DMS53 treated with DMSO at 0.1 percent for 48 hours (cell line): ENCODE data around the gene ERRFI1.
A peak's percentile ranks its signal among the peaks of the same experiment; 100 is the strongest.
"Not testable (repeated sequence)": the region's sequence is repeated elsewhere in the genome, so short reads cannot be mapped to it uniquely, and the experiment has no call there.

Experiments
- DNase-seq: peaks from one replicate; lab custom pipeline; 2025; ENCODE audit not compliant: unreplicated experiment; lab: John Stamatoyannopoulos, UW

Gene ERRFI1

GRCh38 chr1:8026153-8026975 lies at the start of gene ERRFI1:
ERRFI1 (minus strand) TSS chr1:8026309; CDS start chr1:8015619, 10,690 bp downstream.
- peak; percentile 87 for DNase-seq

GRCh38 chr1:8075511-8076051 lies 49.5 kb upstream of the ERRFI1 start:
- peak; percentile 39 for DNase-seq

- DNase-seq: no peak
Observed at GRCh38 chr1:8073112-8073855, 47.2 kb upstream of the ERRFI1 start.

DNA sequence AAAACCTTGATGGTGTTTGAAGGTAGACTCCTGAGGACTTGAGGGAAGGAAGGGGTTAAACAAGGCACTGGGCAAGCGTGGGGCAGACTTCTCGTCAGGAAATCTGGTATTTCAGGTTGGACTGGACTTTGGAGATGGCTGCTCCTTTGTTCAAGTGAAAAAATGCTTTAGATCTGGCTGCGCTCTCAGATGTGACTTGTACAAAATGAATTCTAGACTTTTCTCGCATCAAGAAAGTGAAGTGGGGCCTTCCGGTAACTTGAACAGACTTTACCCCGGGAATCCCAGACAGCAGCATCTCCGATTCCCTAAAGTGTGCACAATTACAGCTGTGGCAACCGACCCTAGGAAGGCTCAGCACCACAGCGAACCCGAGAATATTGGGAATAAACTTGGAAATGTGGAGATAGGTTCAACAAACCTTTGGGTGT lies 44.3 kb upstream of the ERRFI1 start:
- peak; percentile 94 for DNase-seq

- not testable (repeated sequence) for DNase-seq
Observed at GRCh38 chr1:8069614-8070320, 43.7 kb upstream of the ERRFI1 start.

GRCh38 chr1:8065369-8065768 lies 39.3 kb upstream of the ERRFI1 start:
- no peak for DNase-seq

DNA sequence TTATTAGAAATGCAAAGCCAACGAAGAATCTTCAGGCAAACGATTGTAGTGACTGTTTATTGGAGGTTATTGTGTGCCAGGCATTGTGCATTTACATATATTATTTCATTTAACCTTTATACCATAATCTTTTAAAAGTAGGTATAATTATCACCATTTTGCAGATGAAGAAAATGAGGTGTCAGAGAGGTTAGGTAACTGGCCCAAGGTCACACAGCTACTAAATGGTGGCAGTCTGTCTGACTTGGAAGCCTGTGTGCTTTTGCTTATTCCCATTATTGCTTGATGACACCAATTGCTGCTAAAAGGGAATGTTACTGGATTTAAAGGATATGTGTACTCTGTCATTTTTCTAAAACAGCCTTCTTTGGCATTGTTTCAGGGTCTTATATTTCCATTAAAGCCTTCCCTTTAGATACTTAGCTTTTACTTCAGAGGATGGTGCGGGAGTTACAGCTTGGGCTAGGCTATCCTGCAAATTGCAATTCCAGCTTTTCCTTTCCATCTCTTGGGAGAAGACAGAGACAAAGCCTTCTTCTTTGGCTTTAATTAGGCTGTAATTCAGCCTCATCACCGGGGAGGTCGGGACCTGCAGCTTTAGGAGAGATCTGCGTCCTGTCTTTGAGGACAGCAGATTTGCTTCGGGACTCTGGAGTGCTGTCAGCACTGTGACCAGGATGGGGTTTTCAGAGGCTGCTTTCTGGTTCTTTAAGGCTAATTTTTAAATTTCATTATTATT lies 37.4 kb upstream of the ERRFI1 start:
- DNase-seq: no peak

- DNase-seq: no peak
Observed at GRCh38 chr1:8062861-8063260, 36.8 kb upstream of the ERRFI1 start.

GRCh38 chr1:8061673-8062386 lies 35.7 kb upstream of the ERRFI1 start:
- DNase-seq: no peak

- peak; percentile 29 for DNase-seq
Observed at GRCh38 chr1:8061210-8061609, 35.1 kb upstream of the ERRFI1 start.

DNA sequence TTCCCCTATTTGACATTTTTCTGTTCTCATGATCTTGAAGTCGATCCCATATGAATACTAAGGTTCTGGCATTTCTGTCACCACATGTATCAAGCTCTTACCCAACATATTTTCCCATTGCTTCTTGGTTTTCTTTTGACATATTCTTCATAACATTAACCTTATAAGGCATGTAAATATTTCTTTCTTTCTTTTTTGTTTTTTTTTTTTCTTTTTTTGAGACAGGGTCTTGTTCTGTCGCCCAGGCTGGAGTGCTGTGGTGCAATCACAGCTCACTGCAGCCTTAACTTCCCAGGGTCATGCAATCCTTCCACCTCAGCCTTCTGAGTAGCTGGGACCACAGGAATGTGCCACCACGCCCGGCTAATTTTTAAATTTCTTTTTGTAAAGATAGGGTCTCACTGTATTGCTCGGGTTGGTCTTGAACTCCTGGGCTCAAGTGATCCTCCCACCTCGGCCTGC lies 33.1 kb upstream of the ERRFI1 start:
- no peak for DNase-seq

GRCh38 chr1:8057779-8058178 lies 31.7 kb upstream of the ERRFI1 start:
- DNase-seq: not testable (repeated sequence)

DNA sequence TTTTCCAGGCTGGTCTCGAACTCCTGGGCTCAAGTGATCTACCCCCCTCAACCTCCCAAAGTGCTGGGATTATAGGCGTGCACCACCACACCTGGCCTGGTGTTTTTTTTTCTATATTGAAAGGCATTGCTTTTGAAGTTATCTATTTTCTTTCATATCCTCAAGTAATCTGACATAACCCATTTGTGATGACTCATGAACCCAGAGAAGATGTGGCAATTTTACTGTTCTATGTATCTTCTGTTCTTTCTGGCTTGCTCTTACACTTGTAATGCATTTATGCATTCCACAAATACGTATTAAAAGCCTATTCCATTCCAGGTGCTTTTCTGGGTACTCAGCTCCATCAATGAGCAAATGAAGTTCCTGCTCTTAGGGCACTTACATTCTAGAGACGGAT lies 29.9 kb upstream of the ERRFI1 start:
- DNase-seq: no peak

- DNase-seq: no peak
Observed at GRCh38 chr1:8053878-8054567, 27.9 kb upstream of the ERRFI1 start.

DNA sequence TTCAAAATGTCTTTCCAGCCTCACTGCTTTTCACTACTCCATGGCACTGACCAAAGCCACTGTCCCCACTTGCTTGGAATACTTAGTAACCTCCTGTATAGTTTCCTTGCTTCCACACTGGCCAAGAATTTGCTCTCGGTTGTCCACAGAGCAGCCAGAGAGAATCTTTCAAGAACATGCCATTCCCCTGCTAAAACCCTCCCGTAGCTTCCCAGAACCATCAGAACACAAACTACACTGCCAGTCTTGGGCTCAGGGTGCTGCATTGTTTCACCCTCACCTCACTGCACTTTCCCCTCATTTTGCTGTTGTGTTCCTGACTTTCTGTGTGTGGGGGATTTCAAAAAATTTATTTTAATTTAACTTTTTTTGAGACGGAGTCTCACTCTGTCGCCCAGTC lies 25.5 kb upstream of the ERRFI1 start:
- no peak for DNase-seq

DNA sequence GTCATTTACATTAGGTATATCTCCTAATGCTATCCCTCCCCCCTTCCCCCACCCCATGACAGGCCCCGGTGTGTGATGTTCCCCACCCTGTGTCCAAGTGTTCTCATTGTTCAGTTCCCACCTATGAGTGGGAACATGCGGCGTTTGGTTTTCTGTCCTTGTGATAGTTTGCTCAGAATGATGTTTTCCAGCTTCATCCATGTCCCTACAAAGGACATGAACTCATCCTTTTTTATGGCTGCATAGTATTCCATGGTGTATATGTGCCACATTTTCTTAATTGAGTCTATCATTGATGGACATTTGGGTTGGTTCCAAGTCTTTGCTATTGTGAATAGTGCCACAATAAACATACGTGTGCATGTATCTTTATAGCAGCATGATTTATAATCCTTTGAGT lies 23.1 kb upstream of the ERRFI1 start:
- not testable (repeated sequence) for DNase-seq

DNA sequence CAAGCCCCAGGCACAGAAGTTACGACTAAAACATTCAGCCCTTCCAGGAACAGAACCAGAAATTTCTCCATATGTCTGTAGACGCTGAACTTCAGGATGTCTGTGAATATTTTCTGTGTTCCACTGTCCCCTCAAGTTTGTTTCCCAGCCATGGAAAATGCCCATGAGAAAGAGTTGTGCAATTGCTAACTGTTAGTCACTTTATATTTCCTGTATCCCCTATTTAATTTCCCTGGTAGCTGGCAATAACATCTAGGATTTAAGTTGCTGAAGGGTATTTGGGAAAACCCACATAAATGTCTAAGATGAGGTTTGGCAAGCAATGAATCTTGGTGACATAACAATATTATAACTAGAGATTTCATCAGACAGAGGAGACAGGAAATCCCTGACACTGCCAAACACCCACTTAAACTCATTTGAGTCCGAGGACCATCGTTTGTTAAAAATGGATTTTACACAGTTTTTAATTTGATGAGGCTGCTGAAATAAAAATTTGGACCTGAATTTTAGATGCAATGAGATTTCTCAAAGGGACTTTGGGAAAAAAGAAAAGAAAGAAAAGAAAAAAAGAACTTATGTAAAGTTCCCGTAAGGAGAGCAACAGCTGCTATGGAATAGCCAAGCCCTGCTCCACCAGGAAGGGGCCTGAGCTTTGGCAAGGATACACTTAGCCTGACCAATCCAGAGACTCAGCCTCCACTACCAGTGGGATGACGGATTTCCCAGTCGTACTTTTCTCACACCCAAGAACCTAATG lies 21.8 kb upstream of the ERRFI1 start:
- DNase-seq: no peak

GRCh38 chr1:8047112-8047511 lies 21.0 kb upstream of the ERRFI1 start:
- DNase-seq: no peak

GRCh38 chr1:8046391-8046790 lies 20.3 kb upstream of the ERRFI1 start:
- no peak for DNase-seq
